Inferior parietal cortex (tissue), 1 donor: ENCODE measurements around the gene MBL2.

ENCODE experiments used
- DNase-seq: peaks from one replicate; pipeline ENCODE4 v3.0.0-alpha.2; 2016; ENCODE audit errors: extremely low spot score

The MBL2 gene

GRCh38 chr10:52740155-52740549 is 32.4 kb downstream of the MBL2 start:
- DNase-seq: no peak

- no peak for DNase-seq
Measured at GRCh38 chr10:52739380-52740154, 33.0 kb downstream of the MBL2 start.

- DNase-seq: no peak
Measured at GRCh38 chr10:52738951-52739350, 33.6 kb downstream of the MBL2 start.

- DNase-seq: peak; percentile 80
Measured at GRCh38 chr10:52729271-52730104, 43.1 kb downstream of the MBL2 start.

GRCh38 chr10:52720018-52720417 is 52.6 kb downstream of the MBL2 start:
- no peak for DNase-seq
